HG03045 (cell line): ENCODE measurements around the gene CCL16.

Experiments
- ATAC-seq: cut with Tn5 transposase; IDR thresholded peaks from one replicate; pipeline ENCODE4 v1.9.1; 2021; ENCODE audit warnings: mild to moderate bottlenecking, moderate library complexity; ENCODE audit not compliant: unreplicated experiment

The CCL16 gene

DNA sequence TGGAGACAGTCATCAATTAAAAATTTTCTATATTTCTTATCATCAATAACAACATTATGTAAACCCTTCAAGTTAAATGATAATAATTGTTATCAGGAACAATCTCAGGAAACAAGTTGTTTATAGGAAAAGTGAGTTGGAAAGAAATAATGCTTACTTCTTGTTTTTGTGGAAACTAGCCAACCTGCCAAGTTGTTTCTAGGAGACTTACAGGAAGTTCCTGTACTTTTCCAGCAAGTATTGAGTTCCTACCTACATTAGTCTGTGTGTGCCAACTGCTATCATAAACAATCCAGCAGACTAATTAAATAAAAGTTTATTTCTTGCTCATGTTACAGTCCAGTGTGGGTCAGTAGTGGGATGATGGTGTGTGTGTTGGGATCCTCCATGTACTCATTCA, 6.9 kb upstream of the CCL16 start:
- ATAC-seq = no peak

DNA sequence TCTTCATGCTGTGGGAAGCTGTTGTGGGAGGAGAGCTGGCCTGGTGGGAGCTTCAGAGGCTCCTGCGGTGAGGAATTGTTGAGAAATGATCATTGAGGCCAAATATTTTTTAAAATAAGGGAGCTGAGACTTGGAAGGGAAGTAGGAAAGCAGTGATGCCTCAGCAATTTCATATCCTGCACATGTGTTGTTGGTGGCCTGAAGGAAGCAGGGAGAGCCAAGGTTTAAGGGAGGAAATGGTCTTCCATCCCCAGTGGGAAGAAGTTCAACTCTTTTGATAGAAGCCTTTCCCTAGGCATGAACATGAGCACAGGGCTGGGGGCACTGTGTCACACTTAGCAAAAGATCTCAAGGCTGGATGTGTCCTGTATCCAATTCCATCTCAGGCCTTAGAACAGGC, 5.3 kb upstream of the CCL16 start, which contains the start of gene CCL14:
TSS of gene CCL14 (minus strand) at position 87 of the 400 bp plus-strand sequence. CDS start at position 7, 80 bp downstream.
- ATAC-seq = no peak

GRCh38 chr17:35984140-35984539, 2.8 kb upstream of the CCL16 start:
- ATAC-seq = no peak

DNA sequence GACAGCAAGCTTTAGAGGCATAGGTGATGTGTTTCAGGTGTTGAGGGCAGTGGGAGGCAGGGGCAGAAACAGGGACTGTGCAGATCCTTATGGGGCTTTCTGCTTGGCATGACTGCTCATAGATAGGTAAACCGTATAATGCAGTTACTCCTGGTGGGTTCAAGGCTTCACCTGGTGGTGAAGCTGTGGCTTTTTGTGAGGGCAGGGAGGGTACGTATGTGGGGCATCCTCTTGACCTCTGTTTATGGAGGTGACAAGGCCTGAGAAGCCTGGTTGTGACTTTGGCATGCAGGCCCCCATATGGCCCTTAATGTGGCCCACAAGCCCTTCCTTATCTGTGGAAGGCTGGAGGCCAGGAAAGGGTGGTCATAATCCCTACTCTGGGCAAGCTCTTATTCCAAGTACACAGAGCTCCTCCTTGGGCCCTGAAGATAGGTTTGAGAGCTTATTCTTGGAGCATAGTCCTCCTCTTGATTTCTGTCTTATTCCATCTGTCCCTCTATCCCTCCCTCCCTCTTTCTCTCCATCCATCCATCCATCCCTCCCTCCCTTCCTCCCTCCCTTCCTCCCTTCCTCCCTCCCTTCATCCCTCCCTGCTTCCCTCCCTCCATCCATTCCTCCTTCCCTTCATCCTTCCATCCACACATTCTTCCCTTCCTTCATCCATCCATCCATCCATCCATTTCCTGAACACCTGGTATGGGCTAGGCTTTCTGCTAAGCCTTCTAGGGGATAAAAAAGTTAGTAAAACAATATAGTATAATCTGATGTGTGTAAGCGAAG, 1.3 kb upstream of the CCL16 start:
- ATAC-seq = no peak

DNA sequence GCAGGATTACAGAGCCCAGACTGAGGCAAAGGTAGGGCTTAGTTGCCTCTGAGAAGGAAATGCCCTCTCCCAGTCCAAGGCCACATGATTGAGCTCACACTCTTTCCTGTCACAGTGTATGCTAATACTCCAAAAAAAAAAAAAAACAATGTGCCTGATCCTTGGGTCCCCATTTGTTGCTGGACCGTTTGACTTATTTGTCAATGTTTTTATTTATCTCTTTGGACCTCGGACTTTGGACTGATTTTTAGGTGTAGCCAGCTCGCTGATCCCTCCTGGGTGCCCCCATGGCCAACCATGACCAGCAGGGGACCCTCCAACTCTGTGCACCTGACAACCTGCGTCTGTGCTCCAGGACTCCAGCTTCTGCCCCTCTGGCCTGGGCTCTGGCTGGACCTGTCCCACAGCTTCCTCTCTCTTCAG, 622 bp upstream of the CCL16 start:
- no peak for ATAC-seq

- ATAC-seq = no peak
Measured at GRCh38 chr17:35978346-35978745, 3.0 kb downstream of the CCL16 start.

GRCh38 chr17:35977509-35977908, 3.8 kb downstream of the CCL16 start:
- ATAC-seq = no peak

- ATAC-seq = no peak
Measured at GRCh38 chr17:35973333-35974260, 7.7 kb downstream of the CCL16 start.

GRCh38 chr17:35972945-35973332, 8.4 kb downstream of the CCL16 start:
- ATAC-seq = no peak

DNA sequence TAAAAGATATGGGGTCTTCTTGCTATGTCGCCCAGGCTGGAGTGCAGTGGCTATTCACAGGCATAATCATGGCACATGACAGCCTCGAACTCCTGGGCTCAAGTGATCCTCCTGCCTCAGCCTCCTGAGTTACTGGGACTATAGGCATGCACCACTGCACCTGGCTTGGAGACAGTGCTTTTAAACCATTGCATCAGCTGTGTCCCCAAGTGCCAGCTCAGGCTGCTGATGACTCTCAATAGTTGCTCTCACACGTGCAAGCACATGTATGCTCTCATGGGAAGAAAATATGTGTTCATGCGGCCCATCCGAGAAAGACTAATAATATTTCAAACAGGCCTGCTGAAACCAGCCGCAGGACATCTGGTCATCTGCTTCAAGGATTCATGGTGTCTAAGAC, 8.8 kb downstream of the CCL16 start:
- no peak for ATAC-seq

DNA sequence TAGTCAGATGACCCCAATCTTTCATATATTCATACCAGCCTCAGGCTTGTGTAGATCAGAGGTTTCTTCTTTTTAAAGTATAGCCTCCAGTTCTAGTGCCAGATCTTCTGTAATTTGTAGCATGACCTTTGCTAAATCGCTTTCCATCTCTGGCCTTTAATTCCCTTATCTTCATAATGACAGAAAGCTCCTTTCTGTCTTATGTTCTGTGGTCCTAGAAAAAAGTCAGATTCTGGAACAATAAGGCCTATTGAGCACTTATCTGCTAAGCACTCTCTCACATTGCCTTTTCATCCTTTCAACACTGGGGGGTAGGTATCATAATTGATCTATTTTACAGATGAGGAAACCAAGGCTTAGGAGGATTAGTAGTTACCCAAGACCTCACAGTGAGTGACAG, 9.2 kb downstream of the CCL16 start:
- ATAC-seq = no peak

DNA sequence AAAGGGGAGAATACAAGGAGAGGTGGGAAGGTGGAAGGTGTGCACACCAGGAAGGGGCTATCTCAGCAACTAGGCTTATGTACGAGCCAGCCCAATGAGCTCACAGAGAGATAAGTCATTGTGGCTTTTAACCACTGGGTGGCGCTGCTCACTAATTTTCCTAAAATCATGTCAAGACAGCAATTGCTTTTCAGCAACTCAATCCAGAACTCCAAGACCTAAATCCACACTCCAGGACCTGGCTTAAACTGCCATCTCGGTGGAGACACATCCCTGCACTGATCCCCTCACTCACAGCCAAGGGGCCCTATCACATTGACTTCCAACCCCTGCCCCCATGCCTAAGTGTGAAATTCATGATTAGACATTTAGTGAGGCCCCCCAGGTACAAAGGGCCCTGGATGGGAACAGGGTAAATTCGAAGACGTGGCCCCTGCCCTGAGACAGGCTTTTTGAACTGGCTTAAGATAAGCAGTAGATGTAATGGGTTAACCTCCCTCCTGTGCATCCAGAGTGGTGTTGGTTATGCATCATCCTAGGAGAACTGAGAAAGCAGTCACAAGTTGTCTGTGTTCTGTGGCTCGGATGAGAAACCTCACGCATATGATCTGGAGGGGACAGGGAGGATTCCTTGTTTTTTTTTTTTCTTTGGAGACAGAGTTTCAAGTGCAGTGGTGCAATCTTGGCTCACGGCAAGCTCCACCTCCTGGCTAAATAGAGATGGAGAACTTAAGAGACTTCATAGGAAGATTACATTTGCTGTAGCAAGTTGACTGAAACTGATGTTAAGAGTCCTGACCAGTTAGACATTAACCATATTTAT, 11.5 kb downstream of the CCL16 start:
- no peak for ATAC-seq

GRCh38 chr17:35968520-35969054, 12.7 kb downstream of the CCL16 start:
- ATAC-seq = no peak

DNA sequence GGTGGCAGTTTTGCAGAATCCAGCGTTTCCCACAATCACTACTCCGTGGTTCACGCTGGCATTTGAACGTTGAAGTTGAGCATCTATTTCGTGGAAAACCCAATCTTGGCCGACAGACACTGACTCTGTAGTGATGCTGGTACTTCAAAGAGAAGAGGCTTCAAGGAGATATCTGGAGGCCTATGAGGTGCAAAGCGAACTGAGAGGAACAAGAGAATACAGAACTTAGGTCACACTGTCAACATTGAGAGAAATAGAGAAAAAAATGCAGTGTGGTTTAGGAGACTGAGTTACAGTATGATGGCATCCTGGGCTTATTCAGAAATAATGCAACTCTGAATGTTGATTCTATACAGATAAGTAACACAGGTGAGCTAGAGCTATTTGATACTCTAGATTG, 16.0 kb downstream of the CCL16 start:
- ATAC-seq = no peak

DNA sequence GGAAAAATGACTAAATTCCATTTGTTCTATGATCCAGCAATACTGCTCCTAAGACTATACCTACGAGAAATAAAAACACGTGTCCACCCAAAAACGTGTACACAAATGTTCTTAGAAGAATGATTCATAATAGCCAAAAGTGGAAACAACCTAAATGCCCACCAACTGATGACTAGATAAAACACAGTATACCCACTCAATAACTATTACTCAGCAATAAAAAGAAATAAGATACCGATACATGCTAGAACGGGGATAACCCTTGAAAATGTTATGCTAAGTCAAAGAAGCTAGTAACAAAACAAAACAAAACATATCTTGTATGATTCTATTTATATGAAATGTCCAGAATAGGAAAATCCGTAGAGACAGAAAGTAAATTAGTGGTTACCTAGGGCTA, 17.6 kb downstream of the CCL16 start:
- ATAC-seq = no peak

GRCh38 chr17:35953720-35954119, 27.6 kb downstream of the CCL16 start:
- ATAC-seq = no peak

DNA sequence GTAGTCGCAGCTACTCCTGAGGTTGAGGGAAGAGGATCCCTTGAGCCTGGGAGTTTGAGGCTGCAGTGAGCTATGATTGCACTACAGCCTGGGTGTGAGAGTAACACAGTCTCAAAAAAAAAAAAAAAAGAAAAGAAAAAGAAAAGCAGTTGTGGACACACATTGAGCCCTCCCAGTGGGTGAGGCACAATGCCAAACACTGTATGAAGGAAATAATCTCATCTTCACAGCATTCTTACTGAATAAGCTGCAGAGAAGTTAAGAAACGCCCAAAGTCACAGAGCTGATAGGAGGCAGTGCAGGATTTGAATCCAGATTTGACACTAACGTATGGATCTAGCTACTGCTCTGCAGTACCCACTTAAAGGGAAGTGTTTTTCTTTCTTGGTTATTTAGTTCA, 31.9 kb downstream of the CCL16 start:
- ATAC-seq = no peak

DNA sequence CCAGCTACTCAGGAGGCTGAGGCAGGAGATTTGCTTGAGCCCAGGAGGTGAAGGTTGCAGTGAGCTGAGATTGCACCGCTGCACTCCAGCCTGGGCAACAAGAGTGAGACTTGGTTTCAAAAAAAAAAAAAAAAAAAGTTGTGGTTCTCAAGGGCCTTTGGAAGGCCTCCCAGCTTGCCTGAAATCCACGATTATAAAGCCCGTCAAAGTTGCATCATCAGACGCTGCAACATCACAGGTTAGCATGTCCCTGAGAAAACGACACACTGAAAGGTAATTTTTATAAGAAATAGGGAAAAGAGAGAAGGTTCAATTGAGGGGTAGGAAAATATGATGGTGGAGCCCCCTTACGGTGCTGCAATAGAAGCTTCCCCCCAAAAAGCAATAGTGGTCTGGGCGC, 33.2 kb downstream of the CCL16 start:
- ATAC-seq = no peak

DNA sequence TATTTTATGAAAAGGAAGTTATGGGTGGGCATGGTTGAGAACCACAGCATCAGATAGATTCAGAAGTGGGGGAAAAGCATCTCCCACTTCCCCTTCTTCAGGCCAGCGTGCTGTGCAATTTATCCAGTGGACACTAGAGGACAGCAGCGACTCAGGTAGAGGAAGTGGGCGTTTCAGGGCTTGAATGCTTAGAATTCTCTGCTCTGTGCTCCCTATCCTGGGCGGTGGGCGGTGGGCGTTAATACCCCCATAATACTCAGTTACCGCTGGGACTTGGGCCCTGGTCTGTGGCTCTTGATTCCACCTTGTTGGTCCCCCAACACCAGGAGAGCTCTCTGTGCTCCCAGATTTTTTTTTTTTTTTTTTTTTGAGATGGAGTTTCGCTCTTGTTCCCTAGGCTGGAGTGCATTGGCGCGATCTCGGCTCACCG, 34.1 kb downstream of the CCL16 start:
- no peak for ATAC-seq

DNA sequence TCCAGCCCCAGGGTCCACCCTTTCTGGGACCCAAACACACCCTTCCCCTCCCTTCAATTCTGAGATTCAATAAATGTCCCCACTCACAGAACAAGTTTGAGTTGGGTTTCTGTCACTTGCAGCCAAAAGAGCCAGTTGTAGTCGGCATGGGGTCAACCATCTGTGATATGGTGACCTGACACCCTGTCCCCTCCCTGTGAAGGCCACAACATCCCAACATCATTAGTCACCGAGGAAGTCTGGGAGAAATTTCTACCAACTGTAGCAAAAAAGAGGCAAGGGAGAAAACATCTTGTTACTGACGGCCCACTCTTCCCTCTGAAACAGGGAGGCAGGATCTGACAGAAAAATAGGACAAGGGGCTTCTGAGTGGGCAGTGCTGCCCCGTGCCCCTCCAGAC, 37.1 kb downstream of the CCL16 start:
- ATAC-seq = no peak

- no peak for ATAC-seq
Measured at GRCh38 chr17:35943537-35943936, 37.8 kb downstream of the CCL16 start, which contains the start of gene LYZL6. LYZL6 (minus strand) TSS chr17:35943713; CDS start chr17:35939356, 4,357 bp downstream.
